GM18505 (cell line): ENCODE measurements around the gene TAF11L4.
"Not testable (repeated sequence)": the region's sequence is repeated elsewhere in the genome, so short reads cannot be mapped to it uniquely, and the experiment has no call there.

Experiments used
- ATAC-seq: cut with Tn5 transposase; IDR thresholded peaks from one replicate; pipeline ENCODE4 v1.9.1; 2021; ENCODE audit not compliant: unreplicated experiment
- POLR2A ChIP-seq: IDR thresholded peaks from 4 replicates; pipeline ENCODE4 v1.6.1; 2011; ENCODE audit warnings: borderline replicate concordance; ENCODE audit not compliant: insufficient read depth, insufficient read length; ENCODE audit errors: extremely low read depth

The TAF11L4 gene

GRCh38 chr5:17521501-17521900 lies at the start of gene TAF11L4:
TSS of gene TAF11L4 (plus strand) at chr5:17521801.
- not testable (repeated sequence) for ATAC-seq

GRCh38 chr5:17475064-17475463 lies 46.5 kb upstream of the TAF11L4 start:
- not testable (repeated sequence) for ATAC-seq

GRCh38 chr5:17477043-17477442 lies 44.6 kb upstream of the TAF11L4 start:
- ATAC-seq = no peak
- no peak for TF ChIP-seq POLR2A

GRCh38 chr5:17477573-17478265 lies 43.9 kb upstream of the TAF11L4 start:
- TF ChIP-seq POLR2A = no peak
- ATAC-seq = no peak

- no peak for TF ChIP-seq POLR2A
- ATAC-seq = no peak
Observed at GRCh38 chr5:17481378-17481777, 40.2 kb upstream of the TAF11L4 start.

GRCh38 chr5:17482790-17483189 lies 38.8 kb upstream of the TAF11L4 start:
- ATAC-seq = no peak
- TF ChIP-seq POLR2A = no peak

- ATAC-seq = not testable (repeated sequence)
Observed at GRCh38 chr5:17486464-17487173, 35.0 kb upstream of the TAF11L4 start.

GRCh38 chr5:17487174-17487512 lies 34.5 kb upstream of the TAF11L4 start:
- no peak for TF ChIP-seq POLR2A
- no peak for ATAC-seq

GRCh38 chr5:17491257-17491656 lies 30.3 kb upstream of the TAF11L4 start:
- ATAC-seq = not testable (repeated sequence)

- no peak for ATAC-seq
- TF ChIP-seq POLR2A = no peak
Observed at GRCh38 chr5:17492770-17493169, 28.8 kb upstream of the TAF11L4 start.

- ATAC-seq = no peak
- no peak for TF ChIP-seq POLR2A
Observed at GRCh38 chr5:17497446-17497845, 24.2 kb upstream of the TAF11L4 start.

- ATAC-seq = not testable (repeated sequence)
Observed at GRCh38 chr5:17497931-17498330, 23.7 kb upstream of the TAF11L4 start, which contains the start of gene TAF11L2. TSS of gene TAF11L2 (plus strand) at chr5:17498231.

GRCh38 chr5:17511775-17512325 lies 9.8 kb upstream of the TAF11L4 start:
- TF ChIP-seq POLR2A = no peak
- no peak for ATAC-seq

GRCh38 chr5:17517526-17517925 lies 4.1 kb upstream of the TAF11L4 start:
- not testable (repeated sequence) for ATAC-seq

- ATAC-seq = not testable (repeated sequence)
Observed at GRCh38 chr5:17518067-17518466, 3.5 kb upstream of the TAF11L4 start, which contains the start of gene TAF11L3. TSS of gene TAF11L3 (plus strand) at chr5:17518367.

GRCh38 chr5:17519508-17519907 lies 2.1 kb upstream of the TAF11L4 start:
- not testable (repeated sequence) for ATAC-seq

- ATAC-seq = not testable (repeated sequence)
Observed at GRCh38 chr5:17524935-17525334, 3.3 kb downstream of the TAF11L4 start, which contains the start of gene TAF11L5. TSS of gene TAF11L5 (plus strand) at chr5:17525235.

GRCh38 chr5:17526504-17526903 lies 4.9 kb downstream of the TAF11L4 start:
- ATAC-seq = not testable (repeated sequence)

GRCh38 chr5:17528369-17528768 lies 6.8 kb downstream of the TAF11L4 start, which contains the start of gene TAF11L6:
TSS of gene TAF11L6 (plus strand) at chr5:17528669.
- not testable (repeated sequence) for ATAC-seq
